CD4-positive, alpha-beta T cell (primary cell): ENCODE results near the gene RBM34. TPM values are rescaled to one million over a fixed set of nuclear protein-coding genes. Genes with fewer than 3 reads are reported as not detected.
"Not testable (repeated sequence)": the region's sequence is repeated elsewhere in the genome, so short reads cannot be mapped to it uniquely, and the experiment has no call there.

Experiments used
- ATAC-seq: fragments of 200-7000 bp; cut with Tn5 transposase; one replicate; pipeline ENCODE4 v1.10.0; 2022; ENCODE audit warnings: mild to moderate bottlenecking; ENCODE audit not compliant: poor library complexity
- CTCF ChIA-PET: fragments of 350-600 bp; sonication (Branson Sonifier 250); formaldehyde crosslinking; loops from one replicate; lab custom pipeline; 2021; ENCODE audit warnings: antibody characterized with exemption, inconsistent platforms; lab: Charles Lee
- POLR2A ChIA-PET: fragments of 350-600 bp; sonication (Branson Sonifier 250); formaldehyde crosslinking; loops from one replicate; lab custom pipeline; 2021; ENCODE audit warnings: antibody characterized with exemption, inconsistent platforms; lab: Charles Lee
- DNase-seq, 14 experiments: peaks; one replicate each; pipeline ENCODE4 v3.0.0-alpha.2; 2013 to 2020; ENCODE audit warnings: mixed read lengths in 2 of 14
- H3K27ac ChIP-seq, 2 donors: one replicate each; pipeline versions ENCODE4 v1.5.1 to v1.7.0; 2013; ENCODE audit warnings: low read length in 2 of 2, low read depth in 1 of 2, mild to moderate bottlenecking in 1 of 2
- H3K27me3 ChIP-seq, 2 experiments: 1 replicate in 1 of 2; 2 replicates in 1 of 2; pipeline versions ENCODE4 v1.6.1 to v1.7.0; 2013; ENCODE audit warnings: low read length in 2 of 2, control low read depth in 1 of 2, mild to moderate bottlenecking in 1 of 2, moderate library complexity in 1 of 2; ENCODE audit not compliant: insufficient read depth in 2 of 2, control insufficient read depth in 1 of 2
- H3K36me3 ChIP-seq: one replicate; pipeline ENCODE4 v1.6.1; 2013; ENCODE audit warnings: low read length, control low read depth; ENCODE audit not compliant: insufficient read depth
- H3K4me1 ChIP-seq: one replicate; pipeline ENCODE4 v1.6.1; 2013; ENCODE audit warnings: low read length, control low read depth; ENCODE audit not compliant: insufficient read depth
- H3K4me3 ChIP-seq: one replicate; pipeline ENCODE4 v1.5.1; 2013; ENCODE audit warnings: mild to moderate bottlenecking, low read length, moderate library complexity
- H3K9me3 ChIP-seq, 2 experiments: 1 replicate in 1 of 2; 2 replicates in 1 of 2; pipeline versions ENCODE4 v1.6.1 to v1.7.0; 2013; ENCODE audit warnings: low read length in 2 of 2, mild to moderate bottlenecking in 2 of 2, control low read depth in 1 of 2, moderate library complexity in 1 of 2; ENCODE audit not compliant: control insufficient read depth in 1 of 2, insufficient read depth in 1 of 2
- H3K27ac Mint-ChIP-seq: one replicate; pipeline ENCODE4 v1.8.0; 2020; ENCODE audit warnings: mixed read lengths
- H3K27me3 Mint-ChIP-seq: one replicate; pipeline ENCODE4 v1.8.0; 2021; ENCODE audit warnings: mixed read lengths
- H3K36me3 Mint-ChIP-seq: one replicate; pipeline ENCODE4 v1.8.0; 2021; ENCODE audit warnings: low read depth, mixed read lengths
- H3K4me1 Mint-ChIP-seq: one replicate; pipeline ENCODE4 v1.8.0; 2021; ENCODE audit warnings: low read depth, mixed read lengths
- H3K4me3 Mint-ChIP-seq: one replicate; pipeline ENCODE4 v1.8.0; 2020; ENCODE audit warnings: mild to moderate bottlenecking, mixed read lengths
- H3K9me3 Mint-ChIP-seq: one replicate; pipeline ENCODE4 v1.8.0; 2020; ENCODE audit warnings: mixed read lengths
- intact Hi-C, 2 experiments: fragments of 100-400 bp; cut with DNase I in 1 of 2; cut with micrococcal nuclease in 1 of 2; formaldehyde crosslinking; loops; one replicate each; pipeline versions ENCODE4 v1.15.1 to v1.9.0; 2023 to 2025; cut with DNase I, micrococcal nuclease
- microRNA-seq: library from miRNA; unstranded; fragments of <30 nt; microRNA quantifications from one replicate; pipeline ENCODE4 v1.2.0, GENCODE V29; 2021; ENCODE audit warnings: borderline microRNAs expressed, borderline replicate concordance
- total RNA-seq, 174 experiments: library from RNA in 2 of 174; stranded (reverse) in 2 of 174; gene quantifications; one replicate each; pipeline ENCODE4 v1.2.3 and lab custom pipeline; 2021 to 2026
- TF ChIP-seq, protein P1 (sequence below): fragments of 200-600 bp; IDR thresholded peaks from one replicate; pipeline ENCODE4 v1.8.0; 2022; ENCODE audit warnings: antibody characterized with exemption, mild to moderate bottlenecking

The RBM34 gene
- total RNA-seq, 2 experiments from 2014 or later: 195 to 218 TPM

DNA sequence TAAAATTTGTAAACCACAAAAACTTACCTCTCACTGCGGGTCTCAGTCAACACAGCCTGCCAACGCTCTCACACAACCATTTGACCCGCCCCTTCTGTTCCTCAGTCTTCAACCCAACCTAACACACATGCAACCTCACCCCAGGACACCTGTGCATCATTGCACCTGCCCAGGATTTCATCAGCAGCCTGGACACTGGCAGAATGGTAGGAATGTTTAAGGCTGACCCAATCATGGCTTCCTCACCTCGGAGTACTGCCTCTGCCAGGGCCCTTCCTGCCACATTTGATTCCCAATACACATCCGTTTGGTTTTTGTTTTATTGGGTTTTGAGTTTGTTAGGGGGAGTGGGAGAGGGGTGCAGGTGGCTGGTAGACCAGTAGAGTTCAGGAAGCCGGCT is 73.1 kb downstream of the RBM34 start:
- Histone ChIP-seq H3K36me3 (no peaks in the 10 kb centered on the region), H3K4me3 (no peak overlapping the region), H3K27ac (no peak overlapping the region), H3K4me1 (peaks cover 12% of the 10 kb centered on the region), H3K27me3 (no peaks in the 10 kb centered on the region), H3K9me3 (no peaks in the 10 kb centered on the region)
- ChIA-PET POLR2A (no interaction called here), CTCF (interaction anchor here (0.5 kb wide), 1 partner anchor 326 kb away, joined by 3 read pairs; no protein-coding TSS in a partner anchor)
- intact Hi-C loops: no loop called here
- ATAC-seq (no peak), DNase-seq (no peak)
- H3K36me3 Mint-ChIP-seq: no peaks in the 10 kb centered on the region
- no peak overlapping the region for H3K27ac Mint-ChIP-seq
- peaks cover 12% of the 10 kb centered on the region for H3K4me1 Mint-ChIP-seq
- H3K4me3 Mint-ChIP-seq: no peak overlapping the region
- no peaks in the 10 kb centered on the region for H3K9me3 Mint-ChIP-seq
- TF ChIP-seq, protein P1, sequence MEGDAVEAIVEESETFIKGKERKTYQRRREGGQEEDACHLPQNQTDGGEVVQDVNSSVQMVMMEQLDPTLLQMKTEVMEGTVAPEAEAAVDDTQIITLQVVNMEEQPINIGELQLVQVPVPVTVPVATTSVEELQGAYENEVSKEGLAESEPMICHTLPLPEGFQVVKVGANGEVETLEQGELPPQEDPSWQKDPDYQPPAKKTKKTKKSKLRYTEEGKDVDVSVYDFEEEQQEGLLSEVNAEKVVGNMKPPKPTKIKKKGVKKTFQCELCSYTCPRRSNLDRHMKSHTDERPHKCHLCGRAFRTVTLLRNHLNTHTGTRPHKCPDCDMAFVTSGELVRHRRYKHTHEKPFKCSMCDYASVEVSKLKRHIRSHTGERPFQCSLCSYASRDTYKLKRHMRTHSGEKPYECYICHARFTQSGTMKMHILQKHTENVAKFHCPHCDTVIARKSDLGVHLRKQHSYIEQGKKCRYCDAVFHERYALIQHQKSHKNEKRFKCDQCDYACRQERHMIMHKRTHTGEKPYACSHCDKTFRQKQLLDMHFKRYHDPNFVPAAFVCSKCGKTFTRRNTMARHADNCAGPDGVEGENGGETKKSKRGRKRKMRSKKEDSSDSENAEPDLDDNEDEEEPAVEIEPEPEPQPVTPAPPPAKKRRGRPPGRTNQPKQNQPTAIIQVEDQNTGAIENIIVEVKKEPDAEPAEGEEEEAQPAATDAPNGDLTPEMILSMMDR: no peak
- H3K27me3 Mint-ChIP-seq: no peaks in the 10 kb centered on the region

DNA sequence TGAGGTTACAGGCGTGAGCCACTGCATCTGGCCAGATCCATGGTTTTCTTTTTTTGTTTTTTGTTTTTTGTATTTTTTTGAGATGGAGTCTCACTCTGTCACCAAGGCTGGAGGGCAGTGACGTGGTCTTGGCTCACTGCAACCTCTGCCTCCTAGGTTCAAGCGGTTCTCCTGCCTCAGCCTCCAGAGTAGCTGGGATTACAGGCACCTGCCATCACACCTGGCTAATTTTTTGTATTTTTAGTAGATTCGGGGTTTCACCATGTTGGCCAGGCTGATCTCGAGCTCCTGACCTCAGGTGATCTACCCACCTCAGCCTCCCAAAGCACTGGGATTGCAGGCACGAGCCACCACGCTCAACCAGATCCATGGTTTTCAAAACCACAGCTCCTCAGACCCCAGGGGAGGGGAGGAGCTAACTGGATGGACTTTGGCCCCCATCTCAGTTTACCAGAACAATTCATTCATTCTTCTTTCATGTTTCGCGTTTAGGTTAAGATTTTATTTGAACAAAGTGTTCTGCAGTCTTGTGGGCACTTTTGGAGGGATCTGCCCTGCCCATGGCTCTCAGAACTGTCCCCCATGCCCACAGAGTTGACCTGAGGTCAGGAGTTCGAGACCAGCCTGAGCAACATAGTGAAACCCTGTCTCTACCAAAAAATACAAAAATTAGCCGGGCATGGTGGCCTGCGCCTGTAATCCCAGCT is 75.5 kb downstream of the RBM34 start:
- H3K4me1 Mint-ChIP-seq: peaks cover 12% of the 10 kb centered on the region
- CTCF ChIA-PET: interaction anchor here (1.4 kb wide), 1 partner anchor 246 kb away, joined by 3 read pairs; no protein-coding TSS in a partner anchor
- H3K4me3 Mint-ChIP-seq, H3K9me3 ChIP-seq, H3K27ac Mint-ChIP-seq, H3K36me3 Mint-ChIP-seq, H3K9me3 Mint-ChIP-seq, DNase-seq, H3K27ac ChIP-seq, POLR2A ChIA-PET, H3K4me3 ChIP-seq, intact Hi-C loops, H3K27me3 Mint-ChIP-seq, H3K27me3 ChIP-seq, ATAC-seq, H3K36me3 ChIP-seq: not testable (repeated sequence)
- peaks cover 12% of the 10 kb centered on the region for H3K4me1 ChIP-seq

Small RNA genes lying within 50 kb of the gene (microRNA-seq; reads per million reads assigned to microRNA genes)
- gene MIR4753: not detected

Other genes with a start within 250 kb of the RBM34 start
- gene TOMM20, start 32.4 kb downstream of the RBM34 start, total RNA-seq: 100 to 1,000 TPM; 129 to 133 TPM
- gene ARID4B, start 166.9 kb upstream of the RBM34 start, total RNA-seq: 100 to 1,000 TPM; 127 to 130 TPM
- 10 to 100 TPM; 20.6 to 20.9 TPM for gene GGPS1, start 167.3 kb upstream of the RBM34 start, total RNA-seq
- gene TBCE, start 206.2 kb upstream of the RBM34 start, total RNA-seq: 1 to 10 TPM; 7.0 to 8.4 TPM